NT2/D1 (cell line): ENCODE data around the gene CRYBG2.
"Not testable (repeated sequence)": the region's sequence is repeated elsewhere in the genome, so short reads cannot be mapped to it uniquely, and the experiment has no call there.

ENCODE experiments used
- SUZ12 ChIP-seq: IDR thresholded peaks from 2 replicates; pipeline ENCODE4 v1.6.1; 2011; ENCODE audit not compliant: insufficient read length, insufficient read depth; ENCODE audit errors: extremely low read depth
- YY1 ChIP-seq: IDR thresholded peaks from 2 replicates; pipeline ENCODE4 v1.6.1; 2011; ENCODE audit not compliant: insufficient read length, insufficient read depth
- ZNF274 ChIP-seq: IDR thresholded peaks from 2 replicates; pipeline ENCODE4 v1.6.1; 2011; ENCODE audit warnings: mild to moderate bottlenecking, low read depth, low read length

DNA sequence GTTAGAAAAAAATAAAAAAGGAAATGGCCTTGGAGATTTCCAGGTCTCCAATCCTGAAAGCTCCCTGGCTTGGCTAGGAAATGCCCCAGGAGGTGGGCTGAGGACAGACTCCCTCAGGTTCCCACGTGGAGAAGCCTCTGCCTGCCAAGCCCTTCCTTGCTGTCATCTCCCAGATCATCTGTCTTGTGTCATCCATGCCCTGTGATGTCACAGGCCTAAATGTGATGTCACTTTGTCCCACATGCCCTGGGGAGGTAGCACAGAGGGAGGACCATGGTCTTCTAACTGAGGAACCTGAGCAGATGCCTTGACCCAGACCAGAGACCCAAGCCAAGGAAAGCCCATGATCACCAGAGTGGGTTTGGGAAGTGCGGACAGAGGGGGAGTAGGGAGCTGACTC lies 20.4 kb upstream of the CRYBG2 start:
- not testable (repeated sequence) for TF ChIP-seq ZNF274, SUZ12, YY1
